HG03039 (cell line): ENCODE measurements around the gene RPL13.

ENCODE experiments used
- ATAC-seq: cut with Tn5 transposase; IDR thresholded peaks from one replicate; pipeline ENCODE4 v1.9.1; 2021; ENCODE audit warnings: mild to moderate bottlenecking, moderate library complexity; ENCODE audit not compliant: unreplicated experiment

RPL13 gene

GRCh38 chr16:89560378-89561141, at the start of gene RPL13:
TSS of gene RPL13 (plus strand) at chr16:89560682. CDS start at chr16:89560960, 278 bp downstream.
- ATAC-seq, result peak; percentile 86

GRCh38 chr16:89511374-89511773, 49.1 kb upstream of the RPL13 start:
- no peak for ATAC-seq

- ATAC-seq, result no peak
Observed at GRCh38 chr16:89512453-89512852, 48.0 kb upstream of the RPL13 start.

- no peak for ATAC-seq
Observed at GRCh38 chr16:89517128-89517527, 43.4 kb upstream of the RPL13 start.

- ATAC-seq, result no peak
Observed at GRCh38 chr16:89519881-89520280, 40.6 kb upstream of the RPL13 start.

GRCh38 chr16:89522287-89522686, 38.2 kb upstream of the RPL13 start:
- no peak for ATAC-seq

GRCh38 chr16:89523680-89524344, 36.7 kb upstream of the RPL13 start:
- ATAC-seq, result no peak

- no peak for ATAC-seq
Observed at GRCh38 chr16:89525146-89525913, 35.2 kb upstream of the RPL13 start.

GRCh38 chr16:89529097-89529496, 31.4 kb upstream of the RPL13 start:
- ATAC-seq, result no peak

GRCh38 chr16:89530401-89531381, 29.8 kb upstream of the RPL13 start:
- no peak for ATAC-seq

- no peak for ATAC-seq
Observed at GRCh38 chr16:89531821-89532526, 28.5 kb upstream of the RPL13 start.

GRCh38 chr16:89534252-89534756, 26.2 kb upstream of the RPL13 start:
- no peak for ATAC-seq

GRCh38 chr16:89536371-89536770, 24.1 kb upstream of the RPL13 start:
- ATAC-seq, result no peak

GRCh38 chr16:89536886-89537548, 23.5 kb upstream of the RPL13 start:
- ATAC-seq, result no peak

GRCh38 chr16:89537549-89537925, 22.9 kb upstream of the RPL13 start:
- ATAC-seq, result no peak

- no peak for ATAC-seq
Observed at GRCh38 chr16:89538286-89538685, 22.2 kb upstream of the RPL13 start.

- no peak for ATAC-seq
Observed at GRCh38 chr16:89540557-89540956, 19.9 kb upstream of the RPL13 start.

- no peak for ATAC-seq
Observed at GRCh38 chr16:89541792-89542191, 18.7 kb upstream of the RPL13 start.

- no peak for ATAC-seq
Observed at GRCh38 chr16:89544113-89544512, 16.4 kb upstream of the RPL13 start.
